ENCODE data around the gene FBXO42. TPM values are rescaled to one million over a fixed set of nuclear protein-coding genes. Genes with fewer than 3 reads are reported as not detected.

The FBXO42 gene
- total and polyA plus RNA-seq, 10 donors = 8.6 to 30.2 (median 20.1) TPM

DNA sequence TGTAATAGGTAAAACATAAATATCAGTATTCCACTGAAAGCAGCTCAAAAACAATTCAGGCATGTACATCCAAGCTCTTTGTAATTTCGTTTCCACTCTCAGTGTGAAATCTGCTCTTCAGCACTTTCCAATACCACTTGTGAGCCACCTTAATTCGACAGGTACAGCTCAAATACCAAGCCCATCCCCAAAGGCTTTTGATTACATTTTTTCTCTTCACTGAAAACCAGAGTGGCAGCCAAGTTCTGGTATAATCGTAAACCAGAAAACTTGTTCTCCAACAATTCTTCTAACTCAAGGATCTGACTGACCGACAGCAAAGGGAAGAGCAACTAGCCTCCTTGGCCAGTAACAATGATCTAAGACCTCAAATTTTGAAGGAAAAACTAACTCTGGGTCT is 36.8 kb downstream of the FBXO42 start:
- no peak for DNase-seq
- H3K27ac ChIP-seq = no peak overlapping the region
- WGBS, 5 donors = 84 to 92% (median 89%) methylated on average over 4 of the region's 4 CpGs
- H3K9me3 ChIP-seq = no peaks in the 10 kb centered on the region
- H3K36me3 ChIP-seq = peaks cover 0 to 59% (median 41%) of the 10 kb centered on the region in 6 donors
- intact Hi-C loops (cut with DNase I; ENCODE audit: low total_unique reads) = no loop called here
- TF ChIP-seq, protein P1, sequence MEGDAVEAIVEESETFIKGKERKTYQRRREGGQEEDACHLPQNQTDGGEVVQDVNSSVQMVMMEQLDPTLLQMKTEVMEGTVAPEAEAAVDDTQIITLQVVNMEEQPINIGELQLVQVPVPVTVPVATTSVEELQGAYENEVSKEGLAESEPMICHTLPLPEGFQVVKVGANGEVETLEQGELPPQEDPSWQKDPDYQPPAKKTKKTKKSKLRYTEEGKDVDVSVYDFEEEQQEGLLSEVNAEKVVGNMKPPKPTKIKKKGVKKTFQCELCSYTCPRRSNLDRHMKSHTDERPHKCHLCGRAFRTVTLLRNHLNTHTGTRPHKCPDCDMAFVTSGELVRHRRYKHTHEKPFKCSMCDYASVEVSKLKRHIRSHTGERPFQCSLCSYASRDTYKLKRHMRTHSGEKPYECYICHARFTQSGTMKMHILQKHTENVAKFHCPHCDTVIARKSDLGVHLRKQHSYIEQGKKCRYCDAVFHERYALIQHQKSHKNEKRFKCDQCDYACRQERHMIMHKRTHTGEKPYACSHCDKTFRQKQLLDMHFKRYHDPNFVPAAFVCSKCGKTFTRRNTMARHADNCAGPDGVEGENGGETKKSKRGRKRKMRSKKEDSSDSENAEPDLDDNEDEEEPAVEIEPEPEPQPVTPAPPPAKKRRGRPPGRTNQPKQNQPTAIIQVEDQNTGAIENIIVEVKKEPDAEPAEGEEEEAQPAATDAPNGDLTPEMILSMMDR (IDR thresholded peaks at IDR 0.05 in 8 of 11, conservative IDR thresholded peaks at IDR 0.05 in 3 of 11) = no peak
- TF ChIP-seq POLR2A (IDR thresholded peaks at IDR 0.05) = no peak
- TF ChIP-seq POLR2AphosphoS5 (IDR thresholded peaks at IDR 0.05) = no peak
- H3K27me3 ChIP-seq (replicated peaks in 1 of 7) = no peaks in the 10 kb centered on the region
- H3K4me3 ChIP-seq = no peak overlapping the region
- H3K4me1 ChIP-seq = peaks cover 0 to 25% (median 12%) of the 10 kb centered on the region in 6 donors

DNA sequence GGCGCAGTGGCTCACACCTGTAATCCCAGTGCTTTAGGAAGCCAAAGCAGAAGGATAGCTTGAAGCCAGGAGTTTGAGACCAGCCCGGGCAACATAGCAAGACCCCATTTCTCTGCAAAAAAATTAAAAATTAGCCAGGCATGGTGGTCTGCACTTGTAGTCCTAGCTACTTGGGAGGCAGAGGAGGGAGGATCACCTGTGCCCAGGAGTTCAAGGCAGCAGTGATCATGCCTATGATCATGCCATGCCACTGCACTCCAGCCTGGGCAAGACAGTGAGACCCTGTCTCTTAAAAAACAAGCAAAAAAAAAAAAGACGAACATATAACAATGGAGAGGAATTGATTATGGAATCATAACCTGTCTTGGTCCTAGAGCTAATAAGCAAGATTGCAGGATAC is 45.1 kb downstream of the FBXO42 start:
- Histone ChIP-seq H3K4me3 (no peak overlapping the region), H3K27me3 (replicated peaks in 1 of 7) (no peaks in the 10 kb centered on the region), H3K4me1 (no peaks in the 10 kb centered on the region), H3K36me3 (peaks cover 2 to 100% (median 89%) of the 10 kb centered on the region in 6 donors), H3K27ac (no peak overlapping the region), H3K9me3 (no peaks in the 10 kb centered on the region)
- no peak for DNase-seq
- 70 to 100% (median 98%) methylated on average over 3 of the region's 3 CpGs for WGBS, 5 donors
- TF ChIP-seq, protein P1 (IDR thresholded peaks at IDR 0.05 in 8 of 11, conservative IDR thresholded peaks at IDR 0.05 in 3 of 11) = no peak
- TF ChIP-seq POLR2A (IDR thresholded peaks at IDR 0.05) = no peak
- no peak for TF ChIP-seq POLR2AphosphoS5 (IDR thresholded peaks at IDR 0.05)
- intact Hi-C loops (cut with DNase I; ENCODE audit: low total_unique reads) = no loop called here

DNA sequence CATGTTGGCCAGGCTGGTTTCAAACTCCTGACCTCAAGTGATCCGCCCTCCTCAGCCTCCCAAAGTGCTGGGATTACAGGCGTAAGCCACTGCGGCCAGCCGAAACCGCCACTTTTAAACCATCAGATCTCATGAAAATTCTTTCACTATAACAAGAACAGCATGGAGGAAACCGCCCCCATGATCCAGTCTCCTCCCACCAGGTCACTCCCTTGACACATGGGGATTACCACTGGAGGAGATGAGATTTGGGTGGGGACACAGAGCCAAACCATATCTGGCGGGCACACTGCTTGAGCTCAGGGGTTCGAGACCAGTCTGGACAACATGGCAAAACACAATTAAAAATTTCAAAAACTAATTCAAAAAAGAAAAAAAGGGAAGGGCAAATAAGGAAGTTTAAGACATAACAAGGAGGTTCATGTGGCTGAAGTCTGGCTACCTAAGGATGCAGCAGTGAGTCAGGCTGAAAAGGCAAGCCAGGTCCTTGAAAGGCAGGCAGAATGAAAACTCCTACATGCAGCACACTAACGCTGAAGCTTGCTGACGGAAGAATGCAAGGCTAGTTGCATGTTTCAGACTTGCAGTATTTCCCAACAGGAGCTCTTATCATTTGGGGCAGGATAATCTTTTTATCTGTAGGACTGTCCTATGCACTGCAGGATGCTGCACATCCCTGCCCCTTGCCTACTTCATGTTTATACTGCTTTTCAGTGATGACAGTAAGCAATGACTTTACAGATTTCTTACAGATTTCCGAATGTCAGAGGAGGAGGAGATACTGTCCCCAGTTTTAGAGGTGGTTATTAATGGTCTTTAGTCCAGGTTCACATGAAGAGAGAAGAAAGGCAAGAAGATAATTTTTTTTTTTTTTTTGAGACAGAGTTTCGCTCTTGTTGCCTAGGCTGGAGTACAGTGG is 49.3 kb downstream of the FBXO42 start:
- no peak overlapping the region for H3K27ac ChIP-seq
- TF ChIP-seq, protein P1 (IDR thresholded peaks at IDR 0.05 in 8 of 11, conservative IDR thresholded peaks at IDR 0.05 in 3 of 11) = no peak
- TF ChIP-seq POLR2A (IDR thresholded peaks at IDR 0.05) (no peak), POLR2AphosphoS5 (IDR thresholded peaks at IDR 0.05) (no peak)
- H3K36me3 ChIP-seq = peaks cover 5 to 100% (median 67%) of the 10 kb centered on the region in 6 donors
- H3K27me3 ChIP-seq (replicated peaks in 1 of 7) = no peaks in the 10 kb centered on the region
- H3K9me3 ChIP-seq = no peaks in the 10 kb centered on the region
- no peak overlapping the region for H3K4me3 ChIP-seq
- peaks cover 0 to 8% (median 0%) of the 10 kb centered on the region in 6 donors for H3K4me1 ChIP-seq
- no peak for DNase-seq
- WGBS, 5 donors = 91 to 97% (median 94%) methylated on average over 11 to 12 of the region's 12 CpGs
- intact Hi-C loops (cut with DNase I; ENCODE audit: low total_unique reads) = no loop called here

DNA sequence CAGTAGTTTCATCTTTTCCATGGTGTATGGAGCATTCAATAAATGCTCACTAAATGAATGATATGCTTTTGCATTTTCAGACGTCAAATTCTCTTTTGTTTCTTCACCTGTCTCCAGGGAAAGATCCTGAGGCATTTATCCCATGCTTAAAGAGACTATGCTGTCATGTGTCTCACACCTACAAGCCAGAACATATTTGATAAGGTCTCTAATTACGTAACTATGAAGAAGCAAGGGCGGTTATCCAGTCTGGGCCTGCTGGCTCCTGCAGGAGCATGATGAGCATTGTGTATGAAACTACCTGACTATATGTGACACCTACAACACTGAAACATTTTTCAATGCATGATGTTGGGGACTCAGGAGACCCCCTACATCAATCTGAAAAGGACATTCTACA is 51.8 kb downstream of the FBXO42 start:
- Histone ChIP-seq H3K27me3 (replicated peaks in 1 of 7) (no peaks in the 10 kb centered on the region), H3K4me3 (no peak overlapping the region), H3K36me3 (peaks cover 5 to 94% (median 51%) of the 10 kb centered on the region in 6 donors), H3K27ac (no peak overlapping the region), H3K4me1 (peaks cover 0 to 8% (median 0%) of the 10 kb centered on the region in 6 donors), H3K9me3 (no peaks in the 10 kb centered on the region)
- no peak for DNase-seq
- WGBS, 5 donors = 85 to 95% (median 95%) methylated on average over 3 of the region's 3 CpGs
- TF ChIP-seq, protein P1 (IDR thresholded peaks at IDR 0.05 in 8 of 11, conservative IDR thresholded peaks at IDR 0.05 in 3 of 11) = no peak
- no peak for TF ChIP-seq POLR2A (IDR thresholded peaks at IDR 0.05)
- TF ChIP-seq POLR2AphosphoS5 (IDR thresholded peaks at IDR 0.05) = no peak
- intact Hi-C loops (cut with DNase I; ENCODE audit: low total_unique reads) = no loop called here

Measured in spleen (tissue), 11 donors.